CD4-positive, alpha-beta T cell treated with Interleukin-15 for 4 hours (primary cell): ENCODE data around the gene LILRA6.
"Not testable (repeated sequence)": the region's sequence is repeated elsewhere in the genome, so short reads cannot be mapped to it uniquely, and the experiment has no call there.

Experiments used
- DNase-seq: peaks from one replicate; pipeline ENCODE4 v3.0.0-alpha.2; 2020; ENCODE audit warnings: low spot score

Gene LILRA6

DNA sequence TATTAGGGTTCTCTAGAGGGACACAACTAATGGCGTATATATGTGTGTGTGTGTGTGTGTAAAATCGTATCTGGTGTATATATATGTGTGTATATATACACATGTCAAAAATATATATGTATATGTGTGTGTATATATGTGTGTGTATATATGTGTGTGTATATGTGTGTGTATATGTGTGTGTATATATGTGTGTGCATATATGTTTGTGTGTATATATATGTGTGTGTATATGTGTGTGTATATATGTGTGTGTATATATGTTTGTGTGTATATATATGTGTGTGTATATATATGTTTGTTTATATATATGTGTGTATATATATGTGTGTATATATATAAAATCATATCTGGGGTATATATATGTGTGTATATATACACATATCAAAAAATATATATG, 19.9 kb upstream of the LILRA6 start:
- no peak for DNase-seq

DNA sequence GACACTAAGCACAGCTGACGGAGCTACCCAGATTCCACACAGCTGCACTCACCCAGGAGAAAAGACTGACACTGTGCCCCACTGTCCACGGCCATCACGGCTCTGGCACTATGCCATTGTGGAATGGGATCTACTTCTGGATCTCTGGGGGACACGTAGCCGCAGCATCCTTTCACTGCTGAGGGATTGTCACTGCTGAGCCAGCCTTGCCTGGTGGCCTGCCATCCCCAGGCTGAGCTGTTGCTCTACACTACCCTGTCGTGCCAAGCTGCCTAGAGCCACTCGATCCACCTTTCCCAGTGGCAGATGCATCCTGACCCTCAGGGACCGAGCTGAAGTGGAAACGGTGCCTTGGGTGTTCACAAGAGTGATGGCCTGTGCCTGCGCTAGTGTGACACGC, 19.5 kb upstream of the LILRA6 start:
- DNase-seq, result no peak

DNA sequence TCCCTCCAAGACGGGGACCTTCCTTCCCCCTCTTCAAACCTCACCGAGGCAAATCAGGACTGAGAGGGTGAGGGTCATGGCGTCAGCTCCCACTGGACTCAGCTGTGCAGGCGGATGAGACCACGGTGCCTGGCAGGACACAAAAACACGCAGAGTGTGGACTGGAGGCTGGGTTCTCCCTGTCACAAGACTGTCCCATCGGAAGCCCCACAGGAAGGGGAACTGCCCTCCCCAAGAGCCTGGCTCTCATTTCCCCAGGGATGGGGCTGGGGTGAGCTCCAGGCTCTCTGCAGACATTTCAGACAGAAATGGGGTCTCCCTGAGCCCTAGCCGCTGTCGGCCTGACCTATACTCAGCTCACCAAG, 14.5 kb upstream of the LILRA6 start, which contains the start of gene LILRB5:
LILRB5 (minus strand) TSS at position 158 of the 365 bp plus-strand sequence; CDS start at position 78, 80 bp downstream.
- DNase-seq, result no peak

DNA sequence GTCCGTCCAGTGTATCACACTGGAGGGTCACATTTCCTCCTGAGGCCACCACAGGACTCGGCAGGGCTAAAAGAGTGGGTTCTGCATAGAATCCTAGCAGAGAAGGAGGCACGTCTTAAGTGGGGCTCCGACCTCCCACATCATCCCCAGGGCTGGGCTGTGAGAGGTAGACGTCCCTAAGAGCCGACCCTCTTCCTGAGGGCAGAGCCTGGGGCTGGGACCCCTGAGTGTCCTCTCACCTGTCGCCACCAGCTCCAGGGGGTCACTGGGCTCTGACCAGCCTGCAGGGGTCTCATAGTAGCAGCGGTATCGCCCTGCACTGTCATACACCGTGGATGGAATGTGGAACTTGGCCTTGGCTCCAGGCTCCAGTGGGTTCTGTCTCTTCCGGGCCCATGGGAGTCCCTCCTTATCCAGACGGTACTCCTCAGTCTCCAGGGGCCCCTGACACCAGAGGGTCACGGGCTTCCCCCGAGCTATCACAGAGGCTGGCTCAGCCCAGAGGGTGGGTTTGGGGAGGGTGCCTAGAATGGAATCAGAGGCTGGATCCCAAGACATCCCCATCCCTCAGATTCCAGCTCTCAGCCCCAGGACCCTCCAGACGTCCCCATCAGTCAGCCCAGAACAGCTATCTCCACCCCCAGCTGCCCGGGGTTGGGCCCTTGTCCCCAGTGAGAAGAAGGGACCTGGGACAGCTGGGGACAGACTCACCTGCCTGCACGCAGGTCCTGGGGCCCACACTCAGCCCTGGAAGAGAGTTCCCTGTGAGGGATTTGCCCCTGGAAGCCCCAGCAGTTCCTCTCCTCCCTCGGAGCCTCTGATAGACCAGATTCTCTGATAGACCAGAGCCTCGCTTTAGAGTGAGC, 13.9 kb upstream of the LILRA6 start:
- DNase-seq, result no peak

DNA sequence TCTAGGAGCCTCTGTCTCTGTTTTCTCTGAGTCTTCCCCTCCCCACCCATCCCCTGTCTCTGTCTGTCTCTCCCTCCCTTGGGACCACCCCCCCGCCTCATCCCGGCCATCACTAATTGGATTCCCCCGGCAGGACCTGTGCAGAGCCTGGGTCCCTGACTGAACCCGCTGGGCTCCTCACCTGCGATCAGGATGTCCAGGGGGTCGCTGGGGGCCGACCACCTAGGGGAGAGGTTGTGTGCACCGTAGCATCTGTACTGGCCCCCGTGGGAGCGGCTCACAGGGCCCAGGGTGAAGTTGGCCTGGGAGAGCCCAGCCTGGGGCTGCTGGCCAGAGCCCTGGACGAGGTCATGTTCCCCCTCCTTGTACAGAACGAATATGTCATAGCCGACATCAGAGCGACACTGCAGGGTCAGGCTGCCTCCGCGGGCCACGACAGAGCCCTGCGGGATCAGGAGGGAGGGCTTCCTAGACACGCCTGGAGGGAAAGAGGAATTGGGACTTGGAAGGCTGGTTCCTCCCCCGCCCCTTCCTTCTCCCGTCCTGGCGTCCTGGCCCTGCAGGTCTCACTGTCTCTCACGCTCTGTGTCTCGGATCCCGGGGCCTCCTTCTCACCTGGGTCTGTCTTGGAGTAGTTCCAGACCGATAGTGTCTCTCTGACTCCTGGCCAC, 12.7 kb upstream of the LILRA6 start:
- DNase-seq, result no peak

DNA sequence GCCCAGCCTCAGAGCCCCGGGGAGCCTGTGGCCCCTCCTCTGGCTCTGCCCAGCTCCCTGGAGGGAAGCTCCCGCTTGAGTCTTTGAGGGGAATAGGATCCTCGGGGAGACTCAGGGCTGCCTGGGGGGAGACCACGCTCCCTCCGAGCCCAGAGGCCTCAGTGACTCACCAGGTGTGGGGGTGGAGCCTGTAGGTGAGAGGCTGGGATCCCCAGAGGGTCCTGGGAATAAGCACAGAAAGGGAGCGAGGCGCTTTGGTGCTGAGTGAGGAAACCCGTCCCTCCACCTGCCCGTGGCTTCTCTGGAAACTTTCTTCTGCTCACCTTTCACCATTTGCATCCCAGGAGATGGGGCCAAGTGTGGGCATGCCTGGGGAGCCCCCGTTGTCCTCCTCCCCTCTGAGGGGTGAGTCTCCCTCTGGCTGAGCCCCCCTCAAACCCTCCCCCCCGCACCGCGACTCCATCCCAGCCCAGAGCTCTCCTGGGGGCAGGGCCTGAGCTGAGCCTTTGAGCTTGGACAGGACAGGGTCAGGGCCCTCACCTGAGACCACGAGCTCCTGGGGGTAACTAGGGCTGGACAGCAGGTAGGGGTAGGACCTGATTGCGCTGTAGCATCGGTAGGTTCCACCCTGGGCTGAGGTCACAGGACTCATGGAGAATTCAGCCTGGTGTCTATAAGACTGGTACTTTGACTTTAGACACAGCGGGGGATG, 11.8 kb upstream of the LILRA6 start:
- no peak for DNase-seq

DNA sequence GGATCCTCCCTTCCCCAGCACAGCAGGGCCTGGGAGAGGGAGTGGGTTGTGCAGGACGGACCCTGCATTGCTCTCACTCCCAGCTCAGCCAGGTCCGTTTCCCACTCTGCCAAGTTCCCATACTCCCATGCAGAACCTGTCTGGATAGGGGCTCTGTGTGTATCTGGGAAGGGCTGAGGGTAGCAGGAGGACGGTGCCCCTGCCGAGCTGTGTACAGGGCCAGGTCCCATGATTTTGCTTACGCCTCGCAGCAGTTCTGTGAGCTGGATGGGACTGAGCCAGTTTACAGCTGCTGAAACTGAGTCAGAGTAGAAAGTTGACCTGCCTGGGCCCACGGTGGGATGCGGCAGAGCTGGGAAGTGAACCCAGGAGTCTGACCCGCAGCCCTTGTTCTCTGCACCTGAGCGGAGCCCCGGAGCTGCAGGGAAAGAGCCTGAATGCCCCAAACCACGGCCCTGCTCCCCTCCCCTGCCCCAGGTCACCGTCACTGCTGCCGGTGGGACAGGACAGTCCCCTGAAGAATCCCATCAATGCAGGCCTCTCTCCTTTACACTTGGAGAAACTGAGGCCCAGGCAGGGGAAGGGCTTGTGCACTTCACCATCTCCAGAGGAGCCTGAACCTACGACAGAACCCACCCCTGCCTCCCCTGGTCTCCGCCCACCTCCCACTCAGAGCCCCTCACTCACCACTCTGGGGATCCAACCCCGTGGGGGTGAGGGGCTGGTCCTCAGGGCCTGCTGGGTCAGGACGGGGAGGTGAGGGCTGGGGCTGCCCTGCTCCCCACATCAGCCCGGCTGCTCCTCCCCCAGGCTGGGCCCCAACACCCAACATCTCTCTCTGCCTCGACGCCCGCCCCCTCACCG, 11.0 kb upstream of the LILRA6 start:
- no peak for DNase-seq

DNA sequence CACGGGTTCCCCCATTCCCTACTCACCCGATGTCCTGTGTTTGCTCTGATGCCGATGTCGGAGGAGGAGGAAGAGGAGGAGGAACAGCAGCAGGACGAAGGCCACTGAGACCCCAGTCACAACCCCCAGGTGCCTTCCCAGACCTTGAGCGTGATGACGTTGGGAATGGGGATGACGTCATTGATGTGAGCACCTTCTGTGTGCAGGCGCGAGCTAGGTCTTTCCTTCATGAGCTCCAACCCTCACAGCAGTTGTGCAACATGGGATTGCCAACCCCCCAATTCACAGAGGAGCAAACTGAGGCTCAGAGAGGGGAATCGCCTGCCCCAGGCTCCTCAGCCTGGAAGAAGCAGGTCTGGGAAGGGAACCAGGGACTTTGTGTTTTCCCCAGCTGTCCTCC, 10.3 kb upstream of the LILRA6 start:
- DNase-seq, result no peak

DNA sequence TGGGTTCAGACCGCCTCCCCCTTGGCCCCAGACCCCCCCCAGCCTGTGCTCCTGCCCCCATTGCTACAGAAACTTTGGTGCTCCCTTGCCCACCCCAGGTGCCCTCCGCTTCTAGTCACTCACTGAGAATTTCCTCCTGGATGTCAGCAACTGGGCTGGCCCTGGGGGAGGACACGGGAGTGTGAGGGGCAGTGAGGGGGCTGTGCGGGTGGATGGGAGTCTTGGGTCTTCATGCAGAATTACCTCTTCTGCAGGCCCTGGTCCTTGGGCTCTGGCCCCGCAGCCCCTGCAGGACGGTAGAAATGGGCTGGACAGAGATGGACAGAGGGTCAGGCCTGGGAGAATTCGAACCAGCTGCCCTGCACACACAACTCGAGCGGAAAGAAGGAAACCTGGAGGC, 9.7 kb upstream of the LILRA6 start:
- DNase-seq, result no peak

DNA sequence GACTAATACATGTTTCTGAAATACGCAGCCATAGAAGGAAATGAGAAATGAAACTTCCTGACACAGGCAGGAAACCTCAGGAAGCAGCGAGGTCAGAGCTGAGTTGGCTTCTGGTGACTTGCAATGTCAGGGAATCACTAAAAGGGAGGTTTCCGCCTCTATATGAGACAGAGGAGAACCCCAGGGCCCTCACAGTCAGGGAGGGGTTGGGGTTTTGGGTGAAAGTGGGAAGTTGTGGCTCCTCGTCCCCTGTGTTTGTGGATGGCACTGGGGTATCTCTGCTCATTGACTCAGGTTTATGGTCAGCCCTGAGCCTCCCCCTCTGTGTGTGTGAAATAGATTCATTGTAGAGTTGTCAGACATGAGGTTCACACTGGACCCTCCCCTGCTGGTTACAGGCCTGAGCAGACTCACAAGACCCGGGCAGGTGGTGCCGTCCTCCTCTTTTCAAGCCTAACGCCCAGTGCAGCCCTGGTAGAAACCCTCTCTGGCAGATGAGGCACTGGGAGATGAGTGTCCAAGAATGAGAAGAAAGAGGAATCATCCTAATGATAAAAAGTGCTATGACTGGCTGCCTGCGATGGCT, 5.5 kb upstream of the LILRA6 start:
- DNase-seq, result peak; percentile 28

DNA sequence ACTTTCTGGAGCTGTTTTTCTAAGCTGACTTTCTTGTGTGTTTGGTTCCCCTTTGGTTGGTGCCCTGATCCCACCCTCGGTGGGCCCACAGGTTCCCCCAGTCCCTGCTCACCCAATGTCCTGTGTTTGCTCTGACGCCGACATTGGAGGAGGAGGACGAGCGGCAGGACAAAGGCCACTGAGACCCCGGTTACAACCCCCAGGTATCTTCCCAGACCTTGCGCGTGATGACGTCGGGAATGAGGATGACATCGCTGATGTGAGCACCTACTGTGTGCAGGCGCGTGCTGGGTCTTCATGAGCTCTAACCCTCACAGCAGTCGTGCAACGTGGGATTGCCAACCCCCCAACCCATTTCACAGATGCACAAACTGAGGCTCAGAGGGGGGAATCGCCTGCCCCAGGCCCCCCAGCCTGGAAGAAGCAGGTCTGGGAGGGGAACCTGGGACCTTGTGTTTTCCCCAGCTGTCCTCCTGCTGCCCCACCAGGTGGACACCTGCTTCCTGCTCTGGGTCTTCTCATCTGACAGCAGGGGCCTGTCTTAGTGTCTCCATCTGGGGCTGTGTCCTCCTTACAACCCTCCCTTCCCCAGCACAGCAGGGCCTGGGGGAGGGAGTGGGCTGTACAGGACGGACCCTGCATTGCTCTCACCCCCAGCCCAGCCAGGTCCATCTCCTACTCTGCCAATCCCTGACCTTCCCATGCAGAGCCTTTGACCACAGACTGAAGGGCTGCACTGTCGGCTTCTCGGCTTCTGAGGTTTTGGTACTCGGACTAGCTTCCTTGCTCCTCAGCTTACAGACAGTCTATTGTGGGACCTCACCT, 4.7 kb upstream of the LILRA6 start:
- DNase-seq, result no peak

DNA sequence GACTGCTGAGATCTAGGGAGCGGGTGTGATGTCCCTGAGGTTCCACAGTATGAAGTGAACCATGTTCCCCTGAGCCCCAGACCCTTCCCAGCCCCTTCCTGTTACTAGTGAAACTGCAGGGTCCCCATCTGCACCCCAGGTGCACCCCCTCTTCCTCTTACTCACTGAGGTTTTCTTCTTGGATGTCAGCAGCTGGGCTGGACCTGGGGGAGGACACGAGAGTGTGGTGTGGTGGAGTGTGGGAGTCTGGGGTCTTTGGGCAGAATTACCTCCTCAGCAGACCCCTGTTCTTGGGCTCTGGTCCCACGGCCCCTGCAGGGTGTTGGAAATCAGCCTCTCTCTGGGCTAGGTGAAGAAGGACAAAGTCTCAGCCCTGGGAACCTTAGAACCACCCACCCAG, 3.3 kb upstream of the LILRA6 start:
- no peak for DNase-seq

DNA sequence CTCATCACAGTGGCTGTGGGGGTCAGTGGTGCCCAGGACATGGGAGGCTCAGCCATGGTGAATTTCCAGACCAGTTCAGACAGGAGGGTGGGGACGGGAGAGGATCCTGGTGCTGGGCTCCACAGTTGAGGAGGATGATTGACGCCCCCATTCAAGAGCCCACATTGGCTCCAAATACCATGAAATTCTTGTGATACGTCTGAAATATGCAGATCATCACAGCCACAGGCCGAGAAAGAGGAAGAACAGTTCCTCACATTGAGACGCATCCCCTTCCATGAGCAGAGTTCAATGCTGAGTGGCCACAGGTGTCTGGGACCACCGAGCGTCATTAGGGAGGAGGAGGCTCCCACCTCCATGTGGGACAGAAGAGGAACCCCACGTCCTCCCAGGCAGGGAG, 1.2 kb upstream of the LILRA6 start:
- DNase-seq, result not testable (repeated sequence)

DNA sequence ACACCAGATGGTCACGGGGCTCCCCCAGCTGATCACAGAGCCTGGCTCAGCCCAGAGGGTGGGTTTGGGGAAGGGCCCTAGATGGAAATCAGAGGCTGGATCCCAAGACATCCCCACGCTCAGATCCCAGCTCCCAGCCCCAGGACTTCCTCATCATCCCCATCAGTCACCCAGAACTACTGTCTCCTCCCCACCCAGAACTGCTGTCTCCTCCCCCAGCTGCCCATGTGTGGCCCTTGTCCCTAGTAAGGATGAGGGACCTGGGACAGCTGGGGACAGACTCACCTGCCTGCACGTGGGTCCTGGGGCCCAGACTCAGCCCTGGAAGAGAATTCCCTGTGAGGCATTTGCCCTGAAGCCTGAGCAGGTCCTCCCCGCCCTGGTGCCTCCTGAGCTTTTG, 356 bp downstream of the LILRA6 start:
- DNase-seq, result not testable (repeated sequence)

DNA sequence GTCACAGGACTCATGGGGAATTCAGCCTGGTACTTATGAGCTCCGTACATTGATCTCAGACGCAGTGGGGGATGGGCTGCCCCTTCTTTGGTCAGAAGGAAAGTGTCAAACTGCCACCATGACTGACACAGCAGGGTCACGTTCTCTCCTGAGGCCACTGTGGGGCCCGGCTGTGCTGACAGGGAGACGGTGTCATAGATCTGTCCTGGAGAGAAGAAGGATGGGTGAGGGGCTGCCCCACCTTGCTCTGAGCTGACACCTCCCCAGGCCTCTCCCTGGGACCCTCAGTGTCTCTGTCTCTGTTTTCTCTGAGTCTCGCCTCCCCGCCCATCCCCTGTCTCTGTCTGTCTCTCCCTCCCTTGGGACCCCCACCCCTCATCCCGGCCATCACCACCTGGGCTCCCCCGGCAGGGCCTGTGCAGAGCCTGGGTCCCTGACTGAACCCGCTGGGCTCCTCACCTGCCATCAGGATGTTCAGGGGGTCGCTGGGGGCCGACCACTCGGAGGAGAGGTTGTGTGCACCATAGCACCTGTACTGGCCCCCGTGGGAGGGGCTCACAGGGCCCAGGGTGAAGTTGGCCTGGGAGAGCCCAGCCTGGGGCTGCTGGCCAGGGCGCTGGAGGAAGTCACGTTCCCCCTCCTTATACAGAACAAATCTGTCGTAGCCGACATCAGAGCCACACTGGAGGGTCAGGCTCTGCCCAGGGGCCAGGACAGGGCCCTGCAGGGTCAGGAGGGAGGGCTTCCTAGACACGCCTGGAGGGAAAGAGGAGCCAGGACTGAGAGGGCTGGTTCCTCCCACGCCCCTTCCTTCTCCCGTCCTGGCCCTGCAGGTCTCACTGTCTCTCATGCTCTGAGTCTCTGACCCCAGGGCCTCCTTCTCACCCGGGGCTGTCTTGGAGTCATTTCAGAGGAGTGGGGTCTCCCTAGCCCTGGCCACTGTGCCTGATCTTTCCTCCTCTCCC, 1.9 kb downstream of the LILRA6 start:
- not testable (repeated sequence) for DNase-seq

DNA sequence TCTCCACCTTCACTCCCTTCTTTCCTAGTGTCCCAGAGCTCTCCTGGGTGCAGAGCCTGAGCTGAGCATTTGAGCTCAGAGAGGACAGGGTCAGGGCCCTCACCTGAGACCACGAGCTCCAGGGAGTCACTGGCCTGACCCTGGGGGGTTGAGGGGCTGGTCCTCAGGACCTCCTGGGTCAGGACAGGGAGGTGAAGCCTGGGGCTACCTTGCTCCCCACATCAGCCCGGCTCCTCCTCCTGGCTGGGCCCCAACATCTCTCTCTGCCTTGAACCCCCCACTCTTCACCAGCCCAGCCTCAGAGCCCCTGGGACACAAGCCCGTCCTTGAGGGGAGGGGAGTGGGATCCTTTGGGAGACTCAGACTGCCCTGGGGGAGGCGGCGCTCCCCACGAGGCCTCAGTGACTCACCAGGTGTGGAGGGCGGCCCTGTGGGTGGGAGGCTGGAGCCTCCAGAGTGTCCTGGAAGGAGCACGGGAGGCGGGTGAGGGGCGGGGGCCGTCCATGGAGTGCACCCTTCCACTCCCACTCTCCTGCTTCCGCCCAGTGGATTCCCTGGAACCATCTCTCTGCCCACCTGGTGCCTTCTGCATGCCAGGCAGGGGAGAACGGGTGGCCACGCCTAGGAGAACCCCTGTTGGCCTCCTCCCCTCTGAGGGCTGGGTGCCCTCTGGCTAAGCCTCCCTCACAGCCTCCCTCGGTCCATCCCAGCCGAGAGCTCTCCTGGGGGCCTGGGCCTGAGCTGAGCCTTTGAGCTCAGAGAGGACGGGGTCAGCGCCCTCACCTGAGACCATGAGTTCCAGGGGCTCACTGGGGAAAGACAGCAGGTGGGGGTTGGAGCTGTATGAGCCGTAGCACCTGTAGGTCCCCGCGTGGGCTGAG, 2.9 kb downstream of the LILRA6 start:
- not testable (repeated sequence) for DNase-seq

DNA sequence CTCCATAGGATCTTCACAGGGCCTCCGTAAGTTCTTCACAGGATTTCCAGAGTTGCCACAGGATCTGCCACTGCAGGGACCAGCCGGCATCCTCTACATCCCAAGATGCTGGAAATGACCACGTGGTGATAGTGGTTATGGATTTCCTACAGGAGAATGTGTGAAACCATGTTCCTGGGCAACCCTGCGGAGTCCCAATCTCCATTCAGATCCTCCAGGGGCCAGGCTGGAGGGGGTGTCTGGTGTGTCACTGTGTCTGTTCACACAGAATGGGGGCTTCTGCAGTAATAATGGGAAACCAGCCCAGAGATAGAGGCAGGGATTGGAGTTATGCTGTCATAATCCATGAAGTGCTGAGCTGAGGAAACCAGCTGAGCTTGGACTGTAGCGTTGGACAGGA, 8.6 kb downstream of the LILRA6 start:
- DNase-seq, result no peak
